HG02981 (cell line): ENCODE measurements around the gene SLC25A33.

Experiments
- ATAC-seq: cut with Tn5 transposase; IDR thresholded peaks from one replicate; pipeline ENCODE4 v1.9.1; 2021; ENCODE audit warnings: mild to moderate bottlenecking, moderate library complexity; ENCODE audit not compliant: unreplicated experiment

The SLC25A33 gene

GRCh38 chr1:9599741-9600140, 60.5 kb downstream of the SLC25A33 start:
- ATAC-seq = no peak

GRCh38 chr1:9600861-9601834, 61.9 kb downstream of the SLC25A33 start:
- no peak for ATAC-seq

- no peak for ATAC-seq
These were observed 62.9 kb downstream of the SLC25A33 start for GRCh38 chr1:9601942-9602793.

GRCh38 chr1:9602794-9603167, 63.5 kb downstream of the SLC25A33 start:
- no peak for ATAC-seq

GRCh38 chr1:9603307-9603706, 64.0 kb downstream of the SLC25A33 start:
- no peak for ATAC-seq

GRCh38 chr1:9603766-9604753, 64.8 kb downstream of the SLC25A33 start:
- no peak for ATAC-seq

- no peak for ATAC-seq
These were observed 65.6 kb downstream of the SLC25A33 start for GRCh38 chr1:9604836-9605235.

- ATAC-seq = no peak
These were observed 66.7 kb downstream of the SLC25A33 start for GRCh38 chr1:9605946-9606455.

- ATAC-seq = no peak
These were observed 67.2 kb downstream of the SLC25A33 start for GRCh38 chr1:9606458-9606857.

- ATAC-seq = no peak
These were observed 67.7 kb downstream of the SLC25A33 start for GRCh38 chr1:9606948-9607347.

- ATAC-seq = no peak
These were observed 68.1 kb downstream of the SLC25A33 start for GRCh38 chr1:9607352-9607751.

- no peak for ATAC-seq
These were observed 70.7 kb downstream of the SLC25A33 start for GRCh38 chr1:9609998-9610397.

- no peak for ATAC-seq
These were observed 71.3 kb downstream of the SLC25A33 start for GRCh38 chr1:9610548-9610947.

- no peak for ATAC-seq
These were observed 72.5 kb downstream of the SLC25A33 start for GRCh38 chr1:9611716-9612115.

- no peak for ATAC-seq
These were observed 73.0 kb downstream of the SLC25A33 start for GRCh38 chr1:9612162-9612845.

- no peak for ATAC-seq
These were observed 73.8 kb downstream of the SLC25A33 start for GRCh38 chr1:9612871-9613624.

GRCh38 chr1:9613625-9614299, 74.5 kb downstream of the SLC25A33 start:
- no peak for ATAC-seq

- no peak for ATAC-seq
These were observed 76.2 kb downstream of the SLC25A33 start for GRCh38 chr1:9615316-9616063.
